ENCODE data around the gene ANKRD53.

- TF ChIP-seq POLR2AphosphoS5 (IDR thresholded peaks at IDR 0.05) (no peak), CTCF (IDR thresholded peaks at IDR 0.05) (no peak), POLR2A (IDR thresholded peaks at IDR 0.05) (no peak)
Measured at GRCh38 chr2:70979180-70979488, 704 bp downstream of the ANKRD53 start.
